HEK293T (cell line): ENCODE data around the gene CHAC1.

ENCODE experiments used
- ARNT ChIP-seq: fragments of 450-650 bp; IDR thresholded peaks from 2 replicates; pipeline ENCODE4 v1.6.1; 2017; ENCODE audit warnings: mild to moderate bottlenecking
- FOXA1 ChIP-seq: fragments of 450-650 bp; IDR thresholded peaks from 2 replicates; pipeline ENCODE4 v1.6.1; 2016; ENCODE audit warnings: mild to moderate bottlenecking
- FOXK2 ChIP-seq: fragments of 450-650 bp; IDR thresholded peaks from 2 replicates; pipeline ENCODE4 v1.6.1; 2016; ENCODE audit warnings: mild to moderate bottlenecking
- FOXM1 ChIP-seq: fragments of 450-650 bp; IDR thresholded peaks from 2 replicates; pipeline ENCODE4 v1.6.1; 2017; ENCODE audit warnings: mild to moderate bottlenecking, borderline replicate concordance
- SP1 ChIP-seq: fragments of 450-650 bp; IDR thresholded peaks from 2 replicates; pipeline ENCODE4 v1.6.1; 2017
- SUZ12 ChIP-seq: fragments of 450-650 bp; IDR thresholded peaks from 2 replicates; pipeline ENCODE4 v1.6.1; 2016; ENCODE audit warnings: mild to moderate bottlenecking
- ZNF384 ChIP-seq: fragments of 450-650 bp; IDR thresholded peaks from 2 replicates; pipeline ENCODE4 v1.6.1; 2016
- TF ChIP-seq, protein P1 (sequence below): fragments of 450-650 bp; IDR thresholded peaks from 2 replicates; pipeline ENCODE4 v1.6.1; 2016

DNA sequence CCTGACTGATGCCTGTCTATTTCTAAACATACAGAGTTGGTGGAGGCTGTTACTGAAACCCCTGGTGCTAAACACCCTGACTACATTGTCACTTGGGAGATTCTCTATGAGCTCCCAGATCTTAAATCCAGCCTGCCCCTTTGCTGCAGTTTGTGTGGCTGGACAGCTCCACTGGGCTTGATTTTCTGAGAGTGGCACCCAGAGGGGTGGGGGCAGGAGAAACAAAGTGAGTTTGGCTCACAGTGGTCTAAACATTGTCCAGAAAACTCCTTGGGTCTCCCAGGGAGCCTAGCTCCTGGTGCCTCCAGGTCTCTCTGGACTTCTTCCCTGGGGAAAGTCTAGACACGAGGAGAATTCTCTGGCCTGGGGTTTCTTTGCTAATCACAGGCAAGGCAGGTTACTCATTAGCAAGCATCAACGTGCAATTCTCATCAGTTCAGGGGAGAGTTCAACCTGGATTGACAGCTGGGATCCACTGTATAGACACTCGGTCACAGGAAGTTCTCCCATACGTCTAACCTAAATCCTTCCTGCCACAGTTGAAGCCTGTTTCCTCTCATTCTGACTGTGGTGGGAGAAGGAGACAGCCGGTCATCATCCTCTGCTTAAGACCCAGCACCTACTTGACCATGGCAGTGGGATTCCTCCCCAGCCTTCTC, 31.2 kb upstream of the CHAC1 start:
- no peak for TF ChIP-seq FOXK2
- no peak for TF ChIP-seq SP1
- TF ChIP-seq SUZ12, result no peak
- TF ChIP-seq ARNT, result no peak
- no peak for TF ChIP-seq FOXM1
- TF ChIP-seq, protein P1, sequence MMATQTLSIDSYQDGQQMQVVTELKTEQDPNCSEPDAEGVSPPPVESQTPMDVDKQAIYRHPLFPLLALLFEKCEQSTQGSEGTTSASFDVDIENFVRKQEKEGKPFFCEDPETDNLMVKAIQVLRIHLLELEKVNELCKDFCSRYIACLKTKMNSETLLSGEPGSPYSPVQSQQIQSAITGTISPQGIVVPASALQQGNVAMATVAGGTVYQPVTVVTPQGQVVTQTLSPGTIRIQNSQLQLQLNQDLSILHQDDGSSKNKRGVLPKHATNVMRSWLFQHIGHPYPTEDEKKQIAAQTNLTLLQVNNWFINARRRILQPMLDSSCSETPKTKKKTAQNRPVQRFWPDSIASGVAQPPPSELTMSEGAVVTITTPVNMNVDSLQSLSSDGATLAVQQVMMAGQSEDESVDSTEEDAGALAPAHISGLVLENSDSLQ, result no peak
- TF ChIP-seq FOXA1, result no peak
- TF ChIP-seq ZNF384, result no peak
